Chondrocyte (in vitro differentiated cells): Measurements from ENCODE around the gene BCAT1. TPM values are rescaled to one million over a fixed set of nuclear protein-coding genes. Genes with fewer than 3 reads are reported as not detected.

Experiments used
- DNase-seq: peaks from one replicate; pipeline ENCODE4 v3.0.0; 2021; ENCODE audit warnings: mixed read lengths, low spot score
- H3K27ac Mint-ChIP-seq: one replicate; pipeline ENCODE4 v1.8.0; 2021; ENCODE audit warnings: mild to moderate bottlenecking, moderate library complexity, mixed read lengths; ENCODE audit not compliant: unreplicated experiment
- H3K27me3 Mint-ChIP-seq: 2 replicates; pipeline ENCODE4 v1.8.0; 2021; ENCODE audit warnings: low read depth, mixed read lengths
- H3K36me3 Mint-ChIP-seq: 2 replicates; pipeline ENCODE4 v1.8.0; 2021; ENCODE audit warnings: low read depth, mixed read lengths
- H3K4me1 Mint-ChIP-seq: 2 replicates; pipeline ENCODE4 v1.8.0; 2021; ENCODE audit warnings: low read depth, mild to moderate bottlenecking, mixed read lengths
- H3K4me3 Mint-ChIP-seq: one replicate; pipeline ENCODE4 v1.8.0; 2021; ENCODE audit warnings: mild to moderate bottlenecking, moderate library complexity, mixed read lengths; ENCODE audit not compliant: unreplicated experiment
- H3K9me3 Mint-ChIP-seq: 2 replicates; pipeline ENCODE4 v1.8.0; 2021; ENCODE audit warnings: low read depth, mixed read lengths
- total RNA-seq: library from RNA; stranded (reverse); gene quantifications from 3 replicates; pipeline ENCODE4 v1.2.1, GENCODE V29; 2021
- TF ChIP-seq, protein P1 (sequence below): fragments of 200-600 bp; sonication (generic); IDR thresholded peaks from 2 replicates; pipeline ENCODE4 v1.5.0; 2021; ENCODE audit warnings: antibody characterized with exemption, mild to moderate bottlenecking, moderate library complexity

The BCAT1 gene
- total RNA-seq, 1 donor from 2014 or later, result 240 TPM

DNA sequence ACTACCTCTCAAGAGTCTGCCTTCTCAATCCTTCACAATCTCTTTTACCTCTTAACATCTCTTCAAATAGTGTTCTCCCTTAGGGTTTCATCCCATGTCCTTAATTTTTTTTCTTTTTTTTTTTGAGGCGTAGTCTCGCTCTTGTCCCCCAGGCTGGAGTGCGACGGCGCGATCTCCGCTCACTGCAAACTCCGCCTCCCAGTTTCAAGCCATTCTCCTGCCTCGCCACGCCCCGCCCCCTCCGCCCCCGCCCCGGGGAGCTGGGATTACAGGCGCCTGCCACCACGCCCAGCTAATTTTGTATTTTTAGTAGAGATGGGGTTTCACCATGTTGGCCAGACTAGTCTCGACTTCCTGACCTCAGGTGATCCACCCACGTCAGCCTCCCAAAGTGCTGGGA lies 7.0 kb upstream of the BCAT1 start:
- no peak overlapping the region for H3K4me3 Mint-ChIP-seq

DNA sequence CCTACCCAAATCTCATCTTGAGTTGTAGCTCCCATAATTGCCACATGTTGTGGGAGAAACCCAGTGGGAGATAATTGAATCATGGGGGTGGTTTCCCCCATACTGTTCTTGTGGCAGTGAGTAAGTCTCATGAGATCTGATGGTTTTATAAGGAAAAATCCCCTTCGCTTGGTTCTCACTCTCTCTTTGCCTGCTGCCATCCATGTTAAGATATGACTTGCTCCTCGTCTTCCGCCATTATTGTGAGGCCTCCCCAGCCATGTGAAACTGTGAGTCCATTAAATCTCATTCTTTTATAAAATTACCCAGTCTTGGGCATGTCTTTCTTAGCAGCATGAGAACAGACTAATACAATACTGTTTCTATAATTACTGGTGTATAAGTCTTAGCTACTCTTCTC lies 6.5 kb upstream of the BCAT1 start:
- no peak overlapping the region for H3K4me3 Mint-ChIP-seq
- H3K9me3 Mint-ChIP-seq, result no peaks in the 10 kb centered on the region
- no peak overlapping the region for H3K27ac Mint-ChIP-seq
- no peak for DNase-seq
- H3K36me3 Mint-ChIP-seq, result no peaks in the 10 kb centered on the region
- H3K4me1 Mint-ChIP-seq, result peaks cover 14% of the 10 kb centered on the region
- H3K27me3 Mint-ChIP-seq, result no peaks in the 10 kb centered on the region
- TF ChIP-seq, protein P1, sequence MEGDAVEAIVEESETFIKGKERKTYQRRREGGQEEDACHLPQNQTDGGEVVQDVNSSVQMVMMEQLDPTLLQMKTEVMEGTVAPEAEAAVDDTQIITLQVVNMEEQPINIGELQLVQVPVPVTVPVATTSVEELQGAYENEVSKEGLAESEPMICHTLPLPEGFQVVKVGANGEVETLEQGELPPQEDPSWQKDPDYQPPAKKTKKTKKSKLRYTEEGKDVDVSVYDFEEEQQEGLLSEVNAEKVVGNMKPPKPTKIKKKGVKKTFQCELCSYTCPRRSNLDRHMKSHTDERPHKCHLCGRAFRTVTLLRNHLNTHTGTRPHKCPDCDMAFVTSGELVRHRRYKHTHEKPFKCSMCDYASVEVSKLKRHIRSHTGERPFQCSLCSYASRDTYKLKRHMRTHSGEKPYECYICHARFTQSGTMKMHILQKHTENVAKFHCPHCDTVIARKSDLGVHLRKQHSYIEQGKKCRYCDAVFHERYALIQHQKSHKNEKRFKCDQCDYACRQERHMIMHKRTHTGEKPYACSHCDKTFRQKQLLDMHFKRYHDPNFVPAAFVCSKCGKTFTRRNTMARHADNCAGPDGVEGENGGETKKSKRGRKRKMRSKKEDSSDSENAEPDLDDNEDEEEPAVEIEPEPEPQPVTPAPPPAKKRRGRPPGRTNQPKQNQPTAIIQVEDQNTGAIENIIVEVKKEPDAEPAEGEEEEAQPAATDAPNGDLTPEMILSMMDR, result no peak

More for the DNA sequence above, 7.0 kb upstream of the BCAT1 start:
- DNase-seq, result no peak
- H3K27ac Mint-ChIP-seq, result no peak overlapping the region
- H3K9me3 Mint-ChIP-seq, result no peaks in the 10 kb centered on the region
- TF ChIP-seq, protein P1, result no peak
- no peaks in the 10 kb centered on the region for H3K27me3 Mint-ChIP-seq
- H3K36me3 Mint-ChIP-seq, result no peaks in the 10 kb centered on the region
- peaks cover 10% of the 10 kb centered on the region for H3K4me1 Mint-ChIP-seq

DNA sequence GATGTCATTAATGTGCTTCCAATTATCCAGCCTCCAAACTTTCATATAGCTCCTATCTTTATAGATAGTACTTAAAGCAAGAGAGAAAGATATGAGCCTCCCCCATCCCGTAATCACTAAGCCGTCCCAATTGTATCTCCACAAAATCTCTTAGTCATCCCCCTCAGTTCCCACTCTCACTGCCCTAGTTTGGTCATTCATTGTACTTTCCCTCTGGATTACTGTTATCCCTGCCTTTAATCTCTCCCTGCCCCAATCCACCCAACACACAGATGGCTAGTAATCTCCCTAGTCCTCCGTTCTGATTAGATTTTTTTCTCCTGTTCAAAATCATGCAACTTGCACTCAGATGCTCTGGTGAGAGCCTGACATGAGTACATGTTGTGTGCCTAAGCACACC lies 5.4 kb upstream of the BCAT1 start:
- no peak for DNase-seq
- Mint-ChIP-seq H3K27ac (no peak overlapping the region), H3K36me3 (no peaks in the 10 kb centered on the region), H3K27me3 (no peaks in the 10 kb centered on the region), H3K4me1 (peaks cover 24% of the 10 kb centered on the region), H3K9me3 (no peaks in the 10 kb centered on the region), H3K4me3 (no peak overlapping the region)
- TF ChIP-seq, protein P1, result no peak

DNA sequence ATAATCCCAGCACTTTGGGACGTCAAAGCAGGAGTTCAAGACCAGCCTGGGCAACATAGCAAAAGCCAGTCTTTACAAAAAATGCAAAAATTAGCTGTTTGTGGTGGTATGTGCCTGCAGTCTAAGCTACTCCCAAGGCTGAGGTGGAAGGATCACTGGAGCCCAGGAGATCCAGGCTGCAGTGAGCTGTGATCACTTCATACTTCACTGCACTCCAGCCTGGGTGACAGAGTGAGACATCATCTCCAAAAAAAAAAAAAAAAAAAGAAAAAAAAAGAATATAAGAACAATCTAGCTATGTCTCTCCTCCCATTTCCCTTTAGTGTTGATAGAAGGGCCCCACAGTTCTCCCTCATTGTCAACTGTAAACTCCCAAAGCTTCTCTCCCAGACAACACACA lies 3.5 kb upstream of the BCAT1 start:
- Mint-ChIP-seq H3K27me3 (no peaks in the 10 kb centered on the region), H3K27ac (no peak overlapping the region), H3K9me3 (no peaks in the 10 kb centered on the region), H3K4me1 (peaks cover 28% of the 10 kb centered on the region), H3K4me3 (no peak overlapping the region), H3K36me3 (peaks cover 5% of the 10 kb centered on the region)
- no peak for DNase-seq
- TF ChIP-seq, protein P1, result no peak

DNA sequence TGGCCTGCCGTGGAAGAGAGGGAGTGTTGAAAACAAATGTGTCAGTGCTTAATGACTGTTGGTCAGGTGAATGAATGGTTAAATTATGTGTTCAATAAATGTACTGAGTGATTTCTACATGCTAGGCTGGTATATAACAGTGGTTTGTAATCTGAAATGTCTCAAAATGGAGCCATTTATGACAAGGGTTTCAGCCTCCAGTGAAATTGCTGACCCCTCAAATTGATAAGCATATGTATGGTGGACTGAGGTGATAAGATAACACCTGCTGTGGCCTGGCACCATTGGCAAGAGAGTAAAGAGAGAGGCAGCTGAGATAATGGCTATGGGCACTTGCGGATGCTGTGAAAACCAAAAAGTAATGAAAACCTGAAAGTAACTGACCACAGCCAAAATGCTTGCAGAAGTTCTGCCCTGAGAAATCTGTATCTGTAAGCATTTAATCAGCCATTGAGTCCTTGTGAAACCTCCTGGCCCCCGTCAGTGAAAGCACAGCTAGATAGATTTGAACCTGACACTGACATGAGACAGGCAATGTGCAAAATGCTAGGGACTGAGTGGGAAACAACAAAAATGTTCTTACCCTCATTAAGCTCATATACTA lies 1.4 kb upstream of the BCAT1 start:
- Mint-ChIP-seq H3K36me3 (peaks cover 5% of the 10 kb centered on the region), H3K4me1 (peaks cover 49% of the 10 kb centered on the region), H3K27ac (no peak overlapping the region), H3K9me3 (no peaks in the 10 kb centered on the region), H3K4me3 (no peak overlapping the region), H3K27me3 (no peaks in the 10 kb centered on the region)
- TF ChIP-seq, protein P1, result no peak
- DNase-seq, result no peak
